Ovary (tissue), 9 donors: ENCODE data around the gene C9. TPM values are rescaled to one million over a fixed set of nuclear protein-coding genes. Genes with fewer than 3 reads are reported as not detected.

ENCODE experiments used
- DNase-seq, 5 donors: peaks; one replicate each; pipeline ENCODE4 v3.0.0-alpha.2; 2019 to 2020
- H3K27ac ChIP-seq, 2 donors: fragments of 200-600 bp; one replicate each; pipeline versions ENCODE4 v1.5.1 to v1.8.0; 2019 to 2022
- H3K27me3 ChIP-seq: fragments of 200-600 bp; one replicate; pipeline ENCODE4 v1.8.0; 2022
- H3K36me3 ChIP-seq: fragments of 200-600 bp; sonication (generic); one replicate; pipeline ENCODE4 v1.5.1; 2019
- H3K4me1 ChIP-seq: one replicate; pipeline ENCODE4 v1.8.1; 2013; ENCODE audit warnings: mild to moderate bottlenecking, moderate library complexity; ENCODE audit not compliant: insufficient read depth
- H3K4me3 ChIP-seq: fragments of 200-600 bp; sonication (generic); one replicate; pipeline ENCODE4 v1.5.1; 2017
- H3K9me3 ChIP-seq, 2 donors: fragments of 200-600 bp in 1 of 2; sonication (generic) in 1 of 2; one replicate each; pipeline versions ENCODE4 v1.5.1 to v1.8.1; 2013 to 2019; ENCODE audit warnings: mild to moderate bottlenecking in 1 of 2, moderate library complexity in 1 of 2
- CTCF ChIP-seq, 3 donors: fragments of 450-650 bp in 2 of 3; fragments of 200-600 bp in 1 of 3; IDR thresholded peaks; one replicate each; pipeline versions ENCODE4 v1.5.1 to v1.8.0; 2016 to 2022; ENCODE audit warnings: antibody characterized with exemption in 3 of 3, mild to moderate bottlenecking in 1 of 3
- EP300 ChIP-seq: sonication (generic); formaldehyde crosslinking; IDR thresholded peaks from one replicate; pipeline ENCODE4 v1.6.1; 2017; ENCODE audit warnings: antibody characterized with exemption
- POLR2A ChIP-seq: fragments of 450-650 bp; IDR thresholded peaks from one replicate; pipeline ENCODE4 v1.6.1; 2017; ENCODE audit warnings: antibody characterized with exemption, mild to moderate bottlenecking, moderate library complexity
- WGBS, 3 donors: extraction: QIAGEN DNeasy Blood & Tissue Kit in 1 of 3; methylation state at CpG; one replicate each; pipeline versions ENCODE4 v1.1.5 to v1.1.7; 2013 to 2017; 5-methylcytosine and 5-hydroxymethylcytosine counted together
- intact Hi-C, 4 donors: fragments of 100-400 bp; cut with DNase I; formaldehyde crosslinking; loops; one replicate each; pipeline versions ENCODE4 v1.11.0 to v1.15.1; 2022 to 2023
- polyA plus RNA-seq, 2 donors: library from polyadenylated mRNA; stranded (reverse); fragments of 200-250 nt in 1 of 2; fragments of 350-450 nt in 1 of 2; fragmentation: Illumina TruSeq in 1 of 2; extraction: RNeasy Lipid Tissue Mini Kit (QIAGEN cat#74804) in 1 of 2; gene quantifications; one replicate each; pipeline ENCODE4 v1.2.3, GENCODE V29; 2013 to 2014
- total RNA-seq, 7 donors: library from RNA; depleted of rRNA in 2 of 7; stranded (reverse); fragments of >200 nt in 2 of 7; fragmentation: NEBNext Ultra II Directional in 3 of 7; extraction: Animal tissue kit (Norgen Biotek cat#: 25700) in 3 of 7; gene quantifications; one replicate each; pipeline versions ENCODE4 v1.1.0 to v1.2.4, GENCODE V29; 2016 to 2023
- donor health status: DM: no; HTN: no; CAD: no; lungs with moderate emphysema.
- donor health status: DM: no; HTN: no; CAD: no.
- donor health status: Bipolar disorder and iron deficiency.
- donor health status: DM: yes; HTN: yes; CAD: no.
- donor health status: DM: no; HTN: no; CAD: no.
- donor health status: DM: yes; HTN: yes; CAD: no.

The C9 gene
- total and polyA plus RNA-seq, 9 donors = 0.20 to 0.84 TPM; not detected in 7

GRCh38 chr5:39352170-39352569 lies 12.1 kb downstream of the C9 start:
- 80 to 86% (median 83%) methylated on average over 2 of the region's 2 CpGs for WGBS, 3 donors
- Histone ChIP-seq H3K4me3 (no peak overlapping the region), H3K4me1 (no peaks in the 10 kb centered on the region), H3K36me3 (no peaks in the 10 kb centered on the region), H3K27me3 (no peaks in the 10 kb centered on the region), H3K27ac (no peak overlapping the region), H3K9me3 (peaks cover 0 to 5% of the 10 kb centered on the region in 2 donors)
- DNase-seq = no peak
- intact Hi-C loops = no loop called here
- no peak for TF ChIP-seq POLR2A
- TF ChIP-seq CTCF (IDR thresholded peaks at IDR 0.05) = no peak
- TF ChIP-seq EP300 = no peak

GRCh38 chr5:39349484-39349883 lies 14.8 kb downstream of the C9 start:
- no peak for DNase-seq
- WGBS, 3 donors = 81 to 87% (median 85%) methylated on average over 4 of the region's 4 CpGs

GRCh38 chr5:39342460-39342859 lies 21.8 kb downstream of the C9 start:
- TF ChIP-seq EP300 (no peak), POLR2A (no peak), CTCF (IDR thresholded peaks at IDR 0.05) (no peak)
- Histone ChIP-seq H3K27me3 (no peaks in the 10 kb centered on the region), H3K9me3 (no peaks in the 10 kb centered on the region), H3K27ac (no peak overlapping the region), H3K4me1 (no peaks in the 10 kb centered on the region), H3K4me3 (no peak overlapping the region), H3K36me3 (no peaks in the 10 kb centered on the region)
- WGBS, 3 donors = 94 to 100% (median 97%) methylated on average over 1 of the region's 1 CpG
- no peak for DNase-seq
- intact Hi-C loops = no loop called here

More at GRCh38 chr5:39349484-39349883, 14.8 kb downstream of the C9 start:
- Histone ChIP-seq H3K4me3 (no peak overlapping the region), H3K4me1 (no peaks in the 10 kb centered on the region), H3K9me3 (peaks cover 0 to 5% of the 10 kb centered on the region in 2 donors), H3K27ac (no peak overlapping the region), H3K27me3 (no peaks in the 10 kb centered on the region), H3K36me3 (no peaks in the 10 kb centered on the region)
- intact Hi-C loops = no loop called here
- TF ChIP-seq EP300 (no peak), POLR2A (no peak), CTCF (IDR thresholded peaks at IDR 0.05) (no peak)

- DNase-seq = no peak
- Histone ChIP-seq H3K36me3 (no peaks in the 10 kb centered on the region), H3K4me3 (no peak overlapping the region), H3K27me3 (no peaks in the 10 kb centered on the region), H3K4me1 (no peaks in the 10 kb centered on the region), H3K9me3 (no peaks in the 10 kb centered on the region), H3K27ac (no peak overlapping the region)
- TF ChIP-seq CTCF (IDR thresholded peaks at IDR 0.05) (no peak), POLR2A (no peak), EP300 (no peak)
- intact Hi-C loops = no loop called here
- WGBS, 3 donors = 83 to 94% (median 94%) methylated on average over 1 of the region's 1 CpG
Observed at GRCh38 chr5:39341896-39342295, 22.4 kb downstream of the C9 start.

- no peak for TF ChIP-seq CTCF (IDR thresholded peaks at IDR 0.05)
- no peak for TF ChIP-seq EP300
- no peak for TF ChIP-seq POLR2A
- no peaks in the 10 kb centered on the region for H3K27me3 ChIP-seq
- 52 to 69% (median 62%) methylated on average over 1 of the region's 1 CpG for WGBS, 3 donors
- intact Hi-C loops = no loop called here
- no peaks in the 10 kb centered on the region for H3K36me3 ChIP-seq
- no peaks in the 10 kb centered on the region for H3K9me3 ChIP-seq
- H3K27ac ChIP-seq = no peak overlapping the region
- no peak overlapping the region for H3K4me3 ChIP-seq
- DNase-seq = no peak
- no peaks in the 10 kb centered on the region for H3K4me1 ChIP-seq
Observed at GRCh38 chr5:39340506-39340905, 23.8 kb downstream of the C9 start.
